ENCODE measurements around the gene ANGPTL7. TPM values are rescaled to one million over a fixed set of nuclear protein-coding genes. Genes with fewer than 3 reads are reported as not detected.

ANGPTL7 gene
- total RNA-seq, 1 donor from 2014 or later, result 0.81 TPM

GRCh38 chr1:11196945-11197344 lies 7.8 kb downstream of the ANGPTL7 start:
- intact Hi-C loops (cut with DNase I), result no loop called here
- DNase-seq (ENCODE audit: low spot score), result no peak

GRCh38 chr1:11197359-11197758 lies 8.2 kb downstream of the ANGPTL7 start:
- DNase-seq (ENCODE audit: low spot score), result no peak
- intact Hi-C loops (cut with DNase I), result no loop called here

DNA sequence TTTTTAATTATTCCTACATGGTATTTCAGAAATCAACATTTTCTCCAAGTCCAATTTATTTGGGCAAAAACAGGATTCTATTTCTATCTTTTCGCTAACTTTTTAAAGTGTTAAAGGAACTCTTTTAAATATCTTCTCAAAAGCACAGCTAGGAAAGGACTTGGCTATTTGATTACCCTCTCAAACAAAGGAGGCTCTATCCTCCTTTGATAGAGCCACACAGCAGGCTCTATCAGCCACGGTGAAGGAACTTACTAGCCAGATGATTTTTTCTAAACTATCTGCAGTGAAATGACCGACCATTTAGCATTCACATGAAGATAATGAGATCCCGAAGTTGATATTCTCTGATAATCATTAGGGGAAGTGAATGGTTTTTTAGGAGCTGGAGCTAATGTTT lies 9.1 kb downstream of the ANGPTL7 start:
- intact Hi-C loops (cut with DNase I), result no loop called here

GRCh38 chr1:11198851-11199594 lies 9.9 kb downstream of the ANGPTL7 start:
- no peak for DNase-seq (ENCODE audit: low spot score)

More for the DNA sequence above, 9.1 kb downstream of the ANGPTL7 start:
- DNase-seq (ENCODE audit: low spot score), result no peak

DNA sequence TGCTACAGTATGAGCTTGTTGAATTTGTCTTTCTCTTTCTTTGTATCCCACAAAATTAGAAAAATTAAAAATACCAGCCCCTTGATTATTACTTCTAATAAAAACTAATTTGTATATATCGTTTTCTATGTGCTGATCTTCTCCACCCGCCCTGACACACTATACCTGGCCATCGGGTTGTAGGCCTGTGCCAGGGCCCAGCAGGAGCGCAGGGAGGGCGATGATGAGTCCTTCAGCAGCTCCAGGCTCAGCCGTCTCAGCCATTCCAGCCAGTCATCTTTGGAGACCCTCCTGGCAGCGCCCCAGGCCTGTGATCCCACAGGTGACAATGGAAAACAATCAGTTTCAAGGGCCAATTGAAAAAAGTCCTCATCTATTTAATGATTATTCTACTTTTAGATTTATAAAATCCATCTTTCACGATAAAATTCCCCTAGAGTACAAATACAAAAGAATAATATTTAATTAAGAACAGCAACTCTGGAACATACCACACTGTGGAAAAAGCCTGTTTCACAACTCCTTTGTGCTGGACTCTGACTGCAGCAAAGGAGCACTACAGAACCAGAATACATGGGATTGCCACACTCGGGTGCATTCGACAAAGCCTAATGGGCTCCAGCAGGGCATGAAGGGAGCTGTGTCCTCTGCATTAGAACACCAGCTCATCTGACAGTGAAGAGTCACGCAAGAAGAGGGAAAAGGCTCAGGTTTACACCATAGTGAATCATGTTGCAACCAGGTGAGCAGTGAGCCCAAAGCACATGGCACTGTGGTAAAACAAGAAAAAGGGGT lies 15.4 kb downstream of the ANGPTL7 start:
- no peak for DNase-seq (ENCODE audit: low spot score)
- intact Hi-C loops (cut with DNase I), result no loop called here

More at GRCh38 chr1:11198851-11199594, 9.9 kb downstream of the ANGPTL7 start:
- intact Hi-C loops (cut with DNase I), result no loop called here

GRCh38 chr1:11207898-11208611 lies 18.9 kb downstream of the ANGPTL7 start:
- intact Hi-C loops (cut with DNase I), result no loop called here
- DNase-seq (ENCODE audit: low spot score), result no peak

DNA sequence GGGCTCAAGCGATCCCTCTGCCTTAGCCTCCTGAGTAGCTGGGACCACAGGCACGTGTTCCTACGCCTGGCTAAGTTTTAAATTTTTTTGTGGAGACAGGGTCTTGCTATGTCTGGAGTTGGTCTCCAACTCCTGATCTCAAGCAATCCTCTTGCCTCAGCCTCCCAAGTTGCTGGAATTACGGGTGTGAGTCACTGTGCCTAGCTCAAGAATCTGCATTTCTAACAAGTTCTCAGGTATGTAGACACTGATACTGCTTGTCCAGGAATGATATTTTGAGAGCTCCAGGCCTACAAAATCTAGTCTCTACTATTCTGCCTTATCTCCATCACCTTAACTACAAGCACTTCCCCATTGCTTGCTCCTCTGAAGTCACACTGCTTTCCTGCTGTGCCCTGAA lies 22.3 kb downstream of the ANGPTL7 start:
- DNase-seq (ENCODE audit: low spot score), result no peak
- intact Hi-C loops (cut with DNase I), result no loop called here

GRCh38 chr1:11211925-11212587 lies 22.9 kb downstream of the ANGPTL7 start:
- DNase-seq (ENCODE audit: low spot score), result no peak
- intact Hi-C loops (cut with DNase I), result no loop called here

- no peak for DNase-seq (ENCODE audit: low spot score)
- intact Hi-C loops (cut with DNase I), result no loop called here
Observed at GRCh38 chr1:11214698-11215380, 25.7 kb downstream of the ANGPTL7 start.

- DNase-seq (ENCODE audit: low spot score), result no peak
- intact Hi-C loops (cut with DNase I), result no loop called here
Observed at GRCh38 chr1:11215381-11216005, 26.3 kb downstream of the ANGPTL7 start.

DNA sequence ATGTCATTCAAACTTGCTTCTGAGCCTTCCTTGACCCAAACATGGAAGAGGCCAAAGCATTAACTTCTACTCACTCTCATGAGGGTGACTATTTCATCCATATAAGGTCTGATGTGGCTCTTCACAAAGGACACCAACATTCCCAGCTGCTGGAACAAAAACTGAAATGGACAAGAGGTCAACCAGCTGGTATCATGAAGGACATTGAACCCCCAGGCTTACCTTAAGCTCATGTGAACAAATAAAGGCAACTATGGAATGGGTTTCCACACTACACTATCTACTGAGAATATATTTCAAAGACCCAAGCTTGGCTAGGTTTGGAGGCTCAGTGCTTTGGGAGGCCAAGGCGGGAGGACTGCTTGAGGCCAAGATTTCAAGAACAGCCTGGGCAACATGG lies 26.9 kb downstream of the ANGPTL7 start:
- intact Hi-C loops (cut with DNase I), result no loop called here
- no peak for DNase-seq (ENCODE audit: low spot score)

- no peak for DNase-seq (ENCODE audit: low spot score)
- intact Hi-C loops (cut with DNase I), result no loop called here
Observed at GRCh38 chr1:11227106-11228077, 38.2 kb downstream of the ANGPTL7 start.

GRCh38 chr1:11229203-11229602 lies 40.0 kb downstream of the ANGPTL7 start:
- DNase-seq (ENCODE audit: low spot score), result no peak
- intact Hi-C loops (cut with DNase I), result no loop called here

DNA sequence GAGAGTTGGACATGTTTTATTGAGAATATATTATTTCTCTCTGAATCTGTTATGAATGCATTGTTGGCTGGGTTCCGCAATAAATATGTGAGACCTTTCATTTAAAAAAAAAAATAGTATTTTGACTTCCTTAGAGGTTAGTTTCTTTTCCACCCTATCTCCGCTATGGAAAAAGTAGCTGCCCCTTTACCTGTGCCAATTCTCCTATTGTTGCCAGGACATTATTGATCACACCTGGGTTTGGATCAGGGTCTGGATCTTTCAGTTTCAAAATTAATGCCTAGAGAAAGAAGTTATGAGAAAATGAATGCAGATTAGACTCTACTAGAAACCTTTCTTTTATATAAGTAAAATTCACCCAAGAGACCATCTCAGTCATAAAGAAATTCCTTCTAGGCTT lies 44.1 kb downstream of the ANGPTL7 start:
- no peak for DNase-seq (ENCODE audit: low spot score)
- intact Hi-C loops (cut with DNase I), result no loop called here

- DNase-seq (ENCODE audit: low spot score), result no peak
- intact Hi-C loops (cut with DNase I), result no loop called here
Observed at GRCh38 chr1:11237356-11237755, 48.2 kb downstream of the ANGPTL7 start.

- intact Hi-C loops (cut with DNase I), result no loop called here
- DNase-seq (ENCODE audit: low spot score), result no peak
Observed at GRCh38 chr1:11238311-11238710, 49.2 kb downstream of the ANGPTL7 start.

DNA sequence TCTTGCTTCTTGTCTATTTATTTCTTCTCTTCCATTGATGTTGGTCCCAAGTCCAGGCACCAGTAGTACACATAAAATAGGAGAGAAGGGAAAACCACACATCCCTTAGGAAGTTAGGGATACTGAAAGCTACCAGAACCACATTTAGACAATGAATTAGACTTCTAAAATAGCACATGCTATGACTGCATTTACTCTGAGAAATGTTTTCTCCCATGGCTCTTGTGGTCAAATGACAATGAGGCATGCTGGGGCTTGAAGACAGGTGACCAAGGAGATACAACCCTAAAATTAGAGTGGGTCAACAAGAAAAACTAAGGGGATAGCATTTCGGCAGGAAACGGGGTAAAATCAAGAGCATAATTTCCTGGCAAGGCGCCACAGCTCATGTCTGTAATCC lies 56.1 kb downstream of the ANGPTL7 start:
- intact Hi-C loops (cut with DNase I), result loop anchor here (10.0 kb wide), 1 partner anchor 210 kb away; no protein-coding TSS in a partner anchor
- no peak for DNase-seq (ENCODE audit: low spot score)
